SU-DHL-6 (cell line): ENCODE data around the gene LXN.

Experiments used
- H2AFZ ChIP-seq: fragments of 200-600 bp; sonication (generic); 2 replicates; pipeline ENCODE4 v1.6.1; 2014; ENCODE audit warnings: low read depth, mild to moderate bottlenecking, moderate library complexity, mixed read lengths, antibody characterized with exemption, low read length; ENCODE audit not compliant: severe bottlenecking
- H3F3A ChIP-seq: fragments of 200-600 bp; shearing (Covaris generic); 2 replicates; pipeline ENCODE4 v1.6.0; 2016; ENCODE audit warnings: antibody characterized with exemption, mild to moderate bottlenecking; ENCODE audit not compliant: insufficient read depth
- H3K27ac ChIP-seq: fragments of 200-600 bp; sonication (generic); 2 replicates; pipeline ENCODE4 v1.5.1; 2016; ENCODE audit warnings: low read depth, mild to moderate bottlenecking, low read length, moderate library complexity, mixed read lengths
- H3K27me3 ChIP-seq: fragments of 200-600 bp; sonication (generic), shearing (Covaris generic); 2 replicates; pipeline ENCODE4 v1.6.0; 2014; ENCODE audit warnings: mild to moderate bottlenecking, low read length
- H3K36me3 ChIP-seq: fragments of 200-600 bp; sonication (generic); 2 replicates; pipeline ENCODE4 v1.6.1; 2014; ENCODE audit warnings: mild to moderate bottlenecking, low read length, mixed read lengths
- H3K4me2 ChIP-seq: fragments of 300-600, 200-600 bp; shearing (Covaris generic), sonication (generic); 2 replicates; pipeline ENCODE4 v1.6.0; 2014; ENCODE audit warnings: low read length, low read depth, mild to moderate bottlenecking; ENCODE audit not compliant: poor library complexity, severe bottlenecking
- H3K4me3 ChIP-seq: fragments of 200-600 bp; sonication (generic); 2 replicates; pipeline ENCODE4 v1.5.1; 2014; ENCODE audit warnings: antibody characterized with exemption, low read length, mild to moderate bottlenecking, mixed read lengths; ENCODE audit not compliant: insufficient read depth, poor library complexity, severe bottlenecking
- H3K79me2 ChIP-seq: fragments of 200-600 bp; sonication (generic); 2 replicates; pipeline ENCODE4 v1.6.1; 2014; ENCODE audit warnings: mild to moderate bottlenecking, low read length, moderate library complexity; ENCODE audit not compliant: insufficient read depth
- H3K9ac ChIP-seq: fragments of 200-600 bp; sonication (generic); 2 replicates; pipeline ENCODE4 v1.7.0; 2014; ENCODE audit warnings: mild to moderate bottlenecking, low read length
- H3K9me2 ChIP-seq: fragments of 200-600 bp; sonication (generic); replicated peaks from 2 replicates; pipeline ENCODE4 v1.6.1; 2014; ENCODE audit warnings: low read length; ENCODE audit not compliant: insufficient read depth
- H3K9me3 ChIP-seq: fragments of 200-600 bp; sonication (generic); 2 replicates; pipeline ENCODE4 v1.6.1; 2014; ENCODE audit warnings: low read length, mixed read lengths; ENCODE audit not compliant: insufficient read depth
- H4K20me1 ChIP-seq: fragments of 200-600 bp; sonication (generic); 2 replicates; pipeline ENCODE4 v1.6.1; 2014; ENCODE audit warnings: low read depth, mild to moderate bottlenecking, antibody characterized with exemption, low read length, moderate library complexity, mixed read lengths
- EZH2phosphoT487 ChIP-seq: fragments of 200-600 bp; sonication (generic), shearing (Covaris generic); conservative IDR thresholded peaks from 2 replicates; pipeline ENCODE4 v1.6.1; 2018; ENCODE audit warnings: mild to moderate bottlenecking, antibody characterized with exemption, low read length, moderate library complexity, mixed read lengths
- TF ChIP-seq, protein P1 (sequence below): fragments of 200-600 bp; sonication (generic); IDR thresholded peaks from one replicate; pipeline ENCODE4 v1.5.1; 2017; ENCODE audit warnings: antibody characterized with exemption, mild to moderate bottlenecking, low read length, moderate library complexity; ENCODE audit not compliant: insufficient read depth, poor library complexity, severe bottlenecking

Gene LXN

DNA sequence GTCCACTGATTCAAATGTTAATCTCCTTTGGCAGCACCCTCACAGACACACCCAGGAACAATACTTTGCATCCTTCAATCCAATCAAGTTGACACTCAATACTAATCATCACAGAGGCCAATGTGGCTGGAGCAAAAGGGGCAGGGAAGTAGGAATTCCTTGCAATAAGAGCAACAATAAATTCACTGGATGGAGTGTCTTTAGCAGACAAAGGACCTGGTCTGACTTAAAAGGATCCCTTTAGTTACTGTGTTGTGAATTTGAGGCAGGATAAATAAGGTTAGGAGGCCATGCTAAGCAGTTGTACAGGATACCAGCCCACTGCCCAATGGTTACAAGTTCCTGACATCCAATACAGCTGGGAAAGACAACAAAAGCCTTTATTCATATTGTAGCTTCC lies 40.5 kb downstream of the LXN start:
- no peak overlapping the region for H3K27ac ChIP-seq
- no peaks in the 10 kb centered on the region for H3K36me3 ChIP-seq
- no peaks in the 10 kb centered on the region for H3K79me2 ChIP-seq
- H3K9me3 ChIP-seq: no peaks in the 10 kb centered on the region
- no peaks in the 10 kb centered on the region for H3K9me2 ChIP-seq
- H4K20me1 ChIP-seq: no peaks in the 10 kb centered on the region
- no peak for TF ChIP-seq EZH2phosphoT487
- TF ChIP-seq, protein P1, sequence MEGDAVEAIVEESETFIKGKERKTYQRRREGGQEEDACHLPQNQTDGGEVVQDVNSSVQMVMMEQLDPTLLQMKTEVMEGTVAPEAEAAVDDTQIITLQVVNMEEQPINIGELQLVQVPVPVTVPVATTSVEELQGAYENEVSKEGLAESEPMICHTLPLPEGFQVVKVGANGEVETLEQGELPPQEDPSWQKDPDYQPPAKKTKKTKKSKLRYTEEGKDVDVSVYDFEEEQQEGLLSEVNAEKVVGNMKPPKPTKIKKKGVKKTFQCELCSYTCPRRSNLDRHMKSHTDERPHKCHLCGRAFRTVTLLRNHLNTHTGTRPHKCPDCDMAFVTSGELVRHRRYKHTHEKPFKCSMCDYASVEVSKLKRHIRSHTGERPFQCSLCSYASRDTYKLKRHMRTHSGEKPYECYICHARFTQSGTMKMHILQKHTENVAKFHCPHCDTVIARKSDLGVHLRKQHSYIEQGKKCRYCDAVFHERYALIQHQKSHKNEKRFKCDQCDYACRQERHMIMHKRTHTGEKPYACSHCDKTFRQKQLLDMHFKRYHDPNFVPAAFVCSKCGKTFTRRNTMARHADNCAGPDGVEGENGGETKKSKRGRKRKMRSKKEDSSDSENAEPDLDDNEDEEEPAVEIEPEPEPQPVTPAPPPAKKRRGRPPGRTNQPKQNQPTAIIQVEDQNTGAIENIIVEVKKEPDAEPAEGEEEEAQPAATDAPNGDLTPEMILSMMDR: no peak
- H3K4me3 ChIP-seq: no peak overlapping the region
- no peaks in the 10 kb centered on the region for H3F3A ChIP-seq
- no peak overlapping the region for H3K4me2 ChIP-seq
- H3K9ac ChIP-seq: no peak overlapping the region
- H2AFZ ChIP-seq: no peak overlapping the region
- H3K27me3 ChIP-seq: no peaks in the 10 kb centered on the region

DNA sequence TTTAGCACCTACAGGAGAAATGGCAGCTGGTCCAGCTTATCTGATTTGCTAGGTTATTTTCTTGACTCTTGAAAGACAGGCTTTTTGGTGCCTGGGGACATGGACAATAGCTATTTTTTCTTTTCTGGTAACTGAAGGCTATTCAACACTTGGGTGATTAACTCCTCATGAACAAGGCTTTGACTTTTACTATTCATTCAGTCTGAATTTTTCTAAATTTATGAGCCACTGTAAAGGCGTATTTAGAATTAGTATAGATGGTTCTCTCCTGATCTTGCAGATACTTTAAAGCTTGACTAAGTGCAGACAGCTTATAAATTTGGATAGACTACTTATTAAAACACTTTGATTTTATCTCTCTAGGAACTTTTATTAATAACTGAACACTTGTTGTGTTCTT lies 46.6 kb downstream of the LXN start:
- TF ChIP-seq, protein P1: no peak
- no peak for TF ChIP-seq EZH2phosphoT487
- Histone ChIP-seq H4K20me1 (no peaks in the 10 kb centered on the region), H3K9me3 (no peaks in the 10 kb centered on the region; the same call in 1 of the 2 replicates), H3K4me3 (no peak overlapping the region), H2AFZ (no peak overlapping the region), H3K36me3 (no peaks in the 10 kb centered on the region), H3K9me2 (no peaks in the 10 kb centered on the region), H3K27me3 (no peaks in the 10 kb centered on the region), H3K27ac (no peak overlapping the region), H3K4me2 (no peak overlapping the region), H3K9ac (no peak overlapping the region), H3K79me2 (no peaks in the 10 kb centered on the region), H3F3A (no peaks in the 10 kb centered on the region)

DNA sequence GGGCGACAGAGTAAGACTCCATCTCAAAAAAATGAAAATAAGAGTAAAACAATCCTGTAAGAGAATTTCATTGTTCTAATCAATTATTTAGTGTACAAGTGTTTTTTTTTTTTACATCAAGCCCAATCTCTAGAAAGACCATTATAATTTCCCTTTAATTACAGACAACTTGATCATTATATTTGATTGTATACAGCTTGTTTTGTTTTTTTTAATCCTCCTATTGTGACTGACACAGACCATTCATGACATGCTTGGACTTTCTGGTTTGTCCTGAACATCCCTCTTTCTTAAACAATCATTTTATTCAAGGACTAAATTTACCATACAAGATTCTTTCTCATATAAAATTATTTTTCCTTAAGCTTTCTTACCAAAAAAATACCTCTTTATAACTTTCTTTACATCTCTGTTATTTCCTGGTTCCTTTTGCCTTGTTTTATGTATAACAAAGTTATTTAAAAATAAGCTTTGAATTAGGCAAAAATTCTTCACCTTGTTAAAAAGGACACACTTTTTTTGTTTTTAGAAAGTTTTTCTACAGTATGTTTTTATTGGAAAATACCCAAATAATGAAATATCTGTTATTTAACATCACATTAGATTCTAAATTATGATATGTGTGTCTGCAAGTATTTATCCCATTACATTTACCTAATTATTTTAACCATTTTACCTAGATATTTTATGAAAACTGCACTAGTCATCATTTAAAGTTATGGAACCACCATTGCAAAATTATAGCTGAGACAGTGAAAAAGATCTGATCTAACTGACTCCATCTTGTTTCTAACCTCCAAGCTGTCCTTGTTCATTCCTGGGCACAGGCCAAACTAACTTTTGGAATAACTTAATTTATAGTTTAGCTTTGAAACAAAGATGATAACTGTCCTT lies 54.2 kb downstream of the LXN start:
- Histone ChIP-seq H3K9me2 (no peaks in the 10 kb centered on the region), H3K9me3 (peaks cover 6% of the 10 kb centered on the region; the same call in 1 of the 2 replicates), H3K27me3 (no peaks in the 10 kb centered on the region), H3F3A (no peaks in the 10 kb centered on the region), H3K4me3 (no peak overlapping the region), H3K4me2 (no peak overlapping the region), H3K79me2 (no peaks in the 10 kb centered on the region), H3K27ac (no peak overlapping the region), H2AFZ (no peak overlapping the region), H3K36me3 (no peaks in the 10 kb centered on the region), H4K20me1 (no peaks in the 10 kb centered on the region), H3K9ac (no peak overlapping the region)
- TF ChIP-seq EZH2phosphoT487: no peak
- TF ChIP-seq, protein P1: no peak
